Occipital lobe (tissue), 2 donors: ENCODE measurements around the gene PCK2. TPM values are rescaled to one million over a fixed set of nuclear protein-coding genes. Genes with fewer than 3 reads are reported as not detected.

ENCODE experiments used
- DNase-seq: peaks from one replicate; lab custom pipeline; 2025; lab: John Stamatoyannopoulos, UW
- total RNA-seq: library from RNA; depleted of rRNA; stranded (reverse); fragments of >200 nt; gene quantifications from one replicate; pipeline ENCODE4 v1.2.3, GENCODE V29; 2014

The PCK2 gene
- total RNA-seq, 1 donor from 2014 or later: 1.1 TPM

- peak; percentile 91 for DNase-seq
Measured at GRCh38 chr14:24135834-24136683, 41.9 kb downstream of the PCK2 start, which contains the start of gene PSME1. PSME1 (plus strand) TSS chr14:24136194; CDS start chr14:24136263, 69 bp downstream.

GRCh38 chr14:24136684-24137528, 42.8 kb downstream of the PCK2 start:
- no peak for DNase-seq

GRCh38 chr14:24137529-24138395, 43.7 kb downstream of the PCK2 start:
- no peak for DNase-seq

GRCh38 chr14:24138396-24139271, 44.5 kb downstream of the PCK2 start:
- no peak for DNase-seq

GRCh38 chr14:24139272-24139934, 45.3 kb downstream of the PCK2 start:
- no peak for DNase-seq

- peak; percentile 99 for DNase-seq
Measured at GRCh38 chr14:24141097-24141880, 47.2 kb downstream of the PCK2 start, which contains the start of gene EMC9. EMC9 (minus strand) TSS chr14:24141591; CDS start chr14:24141304, 287 bp downstream.

GRCh38 chr14:24143511-24143910, 49.4 kb downstream of the PCK2 start:
- DNase-seq: no peak

- DNase-seq: no peak
Measured at GRCh38 chr14:24144451-24144850, 50.3 kb downstream of the PCK2 start.

- DNase-seq: no peak
Measured at GRCh38 chr14:24145219-24145618, 51.1 kb downstream of the PCK2 start.

- no peak for DNase-seq
Measured at GRCh38 chr14:24145690-24146452, 51.8 kb downstream of the PCK2 start.

- DNase-seq: peak; percentile 86
Measured at GRCh38 chr14:24146453-24146977, 52.4 kb downstream of the PCK2 start, which contains the start of gene PSME2. PSME2 (minus strand) TSS chr14:24146610; CDS start chr14:24146581, 29 bp downstream.

- DNase-seq: peak; percentile 96
Measured at GRCh38 chr14:24146978-24147760, 53.1 kb downstream of the PCK2 start, which contains the start of gene RNF31. RNF31 (plus strand) TSS chr14:24147498; CDS start chr14:24147699, 201 bp downstream.

- no peak for DNase-seq
Measured at GRCh38 chr14:24147761-24148428, 53.8 kb downstream of the PCK2 start.

- no peak for DNase-seq
Measured at GRCh38 chr14:24149302-24149969, 55.3 kb downstream of the PCK2 start.

GRCh38 chr14:24150061-24150460, 56.0 kb downstream of the PCK2 start:
- DNase-seq: no peak

- no peak for DNase-seq
Measured at GRCh38 chr14:24150567-24150966, 56.5 kb downstream of the PCK2 start.
